ENCODE results near the gene GRAP2.
"Not testable (repeated sequence)": the region's sequence is repeated elsewhere in the genome, so short reads cannot be mapped to it uniquely, and the experiment has no call there.

Gene GRAP2

DNA sequence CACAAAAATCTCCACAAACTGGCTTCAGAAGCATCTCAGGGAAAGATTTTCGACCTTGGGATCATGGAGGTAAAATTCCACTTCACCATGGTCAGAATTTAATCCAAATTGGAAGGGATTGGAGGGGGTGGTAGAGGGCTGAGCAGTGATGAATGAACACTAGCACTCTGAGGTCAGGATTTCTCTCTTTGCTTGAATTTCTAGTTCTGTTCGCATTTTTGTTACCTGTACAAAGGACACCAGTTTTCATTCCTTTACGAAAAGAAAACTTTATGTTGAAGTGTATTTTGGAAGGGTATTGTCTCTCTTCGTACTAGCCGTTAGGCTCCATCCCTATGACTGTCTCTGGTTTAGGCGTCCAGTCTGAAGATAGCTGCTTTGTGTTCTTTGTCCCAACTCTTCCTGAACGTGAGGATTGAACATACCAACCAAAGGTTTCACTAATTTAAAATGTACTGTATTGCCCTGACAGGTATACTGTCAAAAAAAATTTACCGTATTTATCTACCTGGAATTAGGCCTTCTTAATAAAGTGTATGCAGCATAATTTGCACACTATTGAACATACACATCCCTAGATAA lies 772 bp downstream of the GRAP2 start:
- no peak overlapping the region for H3K27ac ChIP-seq (ENCODE audit: low read depth, low read length)
- no peaks in the 10 kb centered on the region for H3K27me3 ChIP-seq (ENCODE audit: control insufficient read depth in 1 of 2, insufficient read depth in 2 of 2, low read length in 2 of 2)
- no peaks in the 10 kb centered on the region for H3K9me3 ChIP-seq (ENCODE audit: low read length)
- H3K36me3 ChIP-seq (ENCODE audit: insufficient read depth, low read length), result no peaks in the 10 kb centered on the region
- H3K9ac ChIP-seq (ENCODE audit: low read length), result no peak overlapping the region
- no peak overlapping the region for H3K4me3 ChIP-seq (ENCODE audit: low read depth in 1 of 2, low read length in 2 of 2)
- no peaks in the 10 kb centered on the region for H3K4me1 ChIP-seq (ENCODE audit: insufficient read depth, low read length)

DNA sequence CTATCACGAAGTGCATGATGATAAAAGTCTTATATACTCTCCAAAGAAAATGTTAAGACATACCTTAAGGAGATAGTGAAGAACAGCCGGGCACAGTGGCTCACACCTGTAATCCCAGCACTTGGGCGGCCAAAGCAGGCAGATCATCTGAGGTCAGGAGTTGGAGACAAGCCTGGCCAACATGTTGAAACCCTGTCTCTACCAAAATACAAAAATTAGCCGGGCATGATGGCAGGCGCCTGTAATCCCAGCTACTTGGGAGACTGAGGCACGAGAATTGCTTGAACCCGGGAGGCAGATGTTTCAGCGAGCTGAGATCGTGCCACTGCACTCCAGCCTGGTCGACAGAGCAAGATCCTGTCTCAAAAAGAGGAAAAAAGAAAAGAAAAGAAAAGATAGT lies 3.1 kb downstream of the GRAP2 start:
- not testable (repeated sequence) for H3K4me3 ChIP-seq (ENCODE audit: low read depth in 1 of 2, low read length in 2 of 2); H3K9ac ChIP-seq (ENCODE audit: low read length); H3K9me3 ChIP-seq (ENCODE audit: low read length); H3K36me3 ChIP-seq (ENCODE audit: insufficient read depth, low read length); H3K4me1 ChIP-seq (ENCODE audit: insufficient read depth, low read length); H3K27me3 ChIP-seq (ENCODE audit: control insufficient read depth in 1 of 2, insufficient read depth in 2 of 2, low read length in 2 of 2); H3K27ac ChIP-seq (ENCODE audit: low read depth, low read length)

DNA sequence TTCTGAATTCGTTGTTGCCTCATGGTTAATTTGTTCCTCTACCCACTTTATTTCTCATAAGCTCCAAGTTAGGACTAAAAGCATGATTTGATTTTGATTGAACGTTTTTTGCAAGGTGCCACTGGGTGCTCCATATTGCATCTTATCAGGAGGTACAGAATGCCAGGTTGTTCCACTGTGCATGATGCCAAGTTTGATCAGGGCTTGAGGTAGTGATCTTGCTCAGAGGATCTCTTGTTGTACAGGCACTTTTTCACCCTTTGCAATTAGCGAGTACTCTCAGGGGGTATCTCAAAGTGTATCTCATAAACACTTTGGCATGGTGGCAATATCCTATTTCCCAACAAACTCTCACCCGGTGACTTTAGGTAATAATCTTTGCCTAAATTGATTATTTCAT lies 4.0 kb downstream of the GRAP2 start:
- Histone ChIP-seq H3K36me3 (ENCODE audit: insufficient read depth, low read length) (no peaks in the 10 kb centered on the region), H3K4me1 (ENCODE audit: insufficient read depth, low read length) (no peaks in the 10 kb centered on the region), H3K9ac (ENCODE audit: low read length) (no peak overlapping the region), H3K9me3 (ENCODE audit: low read length) (no peaks in the 10 kb centered on the region), H3K27ac (ENCODE audit: low read depth, low read length) (no peak overlapping the region), H3K27me3 (ENCODE audit: control insufficient read depth in 1 of 2, insufficient read depth in 2 of 2, low read length in 2 of 2) (no peaks in the 10 kb centered on the region), H3K4me3 (ENCODE audit: low read depth in 1 of 2, low read length in 2 of 2) (no peak overlapping the region)

DNA sequence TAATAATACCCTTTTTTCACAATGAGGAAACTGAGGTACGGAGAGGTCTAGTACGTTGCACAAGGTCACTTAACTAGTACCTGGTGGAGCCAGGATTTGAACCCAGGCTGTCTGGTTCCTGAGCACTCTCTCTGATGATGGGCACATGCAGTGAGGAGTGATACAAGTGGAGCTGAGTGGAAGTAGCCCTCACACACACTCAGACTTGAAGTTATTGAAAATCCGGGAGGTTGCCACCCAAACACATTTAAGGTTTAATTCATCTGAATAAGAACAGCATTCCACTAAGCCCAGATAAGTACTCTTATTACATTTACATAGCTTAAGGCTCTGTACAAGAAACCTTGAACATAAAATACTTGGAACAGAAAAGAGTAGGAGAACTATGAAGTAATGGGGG lies 4.8 kb downstream of the GRAP2 start:
- Histone ChIP-seq H3K27me3 (ENCODE audit: control insufficient read depth in 1 of 2, insufficient read depth in 2 of 2, low read length in 2 of 2) (no peaks in the 10 kb centered on the region), H3K36me3 (ENCODE audit: insufficient read depth, low read length) (no peaks in the 10 kb centered on the region), H3K9me3 (ENCODE audit: low read length) (no peaks in the 10 kb centered on the region), H3K9ac (ENCODE audit: low read length) (no peak overlapping the region), H3K27ac (ENCODE audit: low read depth, low read length) (no peak overlapping the region), H3K4me3 (ENCODE audit: low read depth in 1 of 2, low read length in 2 of 2) (no peak overlapping the region), H3K4me1 (ENCODE audit: insufficient read depth, low read length) (no peaks in the 10 kb centered on the region)

DNA sequence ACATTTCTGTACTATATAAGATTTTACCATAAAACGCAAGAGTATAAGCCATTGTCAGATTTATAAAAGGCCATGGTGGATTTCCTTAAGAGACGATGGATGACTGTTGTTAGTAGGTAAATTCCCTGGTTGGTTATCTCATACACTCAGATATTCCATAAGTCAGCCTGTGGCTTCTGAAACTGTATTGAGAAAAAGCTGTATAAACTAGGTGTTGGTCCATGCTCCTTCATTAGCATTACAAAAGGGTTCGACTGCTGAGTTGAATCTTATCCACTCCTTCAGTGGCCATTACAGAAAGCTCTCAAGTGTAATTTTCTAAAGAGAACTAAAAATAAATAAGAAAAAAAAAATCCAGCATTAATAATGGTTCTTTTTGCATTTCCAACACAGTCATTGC lies 5.3 kb downstream of the GRAP2 start:
- H3K4me3 ChIP-seq (ENCODE audit: low read depth in 1 of 2, low read length in 2 of 2), result no peak overlapping the region
- no peaks in the 10 kb centered on the region for H3K36me3 ChIP-seq (ENCODE audit: insufficient read depth, low read length)
- no peak overlapping the region for H3K27ac ChIP-seq (ENCODE audit: low read depth, low read length)
- no peak overlapping the region for H3K9ac ChIP-seq (ENCODE audit: low read length)
- no peaks in the 10 kb centered on the region for H3K27me3 ChIP-seq (ENCODE audit: control insufficient read depth in 1 of 2, insufficient read depth in 2 of 2, low read length in 2 of 2)
- H3K9me3 ChIP-seq (ENCODE audit: low read length), result no peaks in the 10 kb centered on the region
- no peaks in the 10 kb centered on the region for H3K4me1 ChIP-seq (ENCODE audit: insufficient read depth, low read length)

DNA sequence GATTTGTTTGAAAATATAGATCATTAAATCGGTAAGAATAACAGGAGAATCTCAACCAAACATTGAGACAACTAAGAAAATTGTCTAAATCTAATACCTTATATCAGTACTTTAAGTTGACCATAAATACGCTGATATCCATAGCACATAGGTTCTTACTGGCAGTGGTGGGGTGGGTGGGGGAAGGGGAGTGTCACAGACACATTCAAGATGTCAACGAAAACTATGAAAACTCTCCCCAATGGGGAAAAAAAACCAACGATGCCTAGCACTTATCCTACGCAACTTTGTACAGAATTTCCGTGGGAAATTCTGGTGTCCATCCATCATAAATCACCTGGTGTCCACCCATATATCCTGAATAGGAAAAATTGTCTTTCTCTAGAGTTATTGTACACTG lies 6.2 kb downstream of the GRAP2 start:
- H3K9me3 ChIP-seq (ENCODE audit: low read length), result no peaks in the 10 kb centered on the region
- H3K27ac ChIP-seq (ENCODE audit: low read depth, low read length), result no peak overlapping the region
- no peak overlapping the region for H3K9ac ChIP-seq (ENCODE audit: low read length)
- H3K4me1 ChIP-seq (ENCODE audit: insufficient read depth, low read length), result no peaks in the 10 kb centered on the region
- no peak overlapping the region for H3K4me3 ChIP-seq (ENCODE audit: low read depth in 1 of 2, low read length in 2 of 2)
- H3K36me3 ChIP-seq (ENCODE audit: insufficient read depth, low read length), result no peaks in the 10 kb centered on the region
- peaks cover 0 to 6% of the 10 kb centered on the region in 2 donors for H3K27me3 ChIP-seq (ENCODE audit: control insufficient read depth in 1 of 2, insufficient read depth in 2 of 2, low read length in 2 of 2)

DNA sequence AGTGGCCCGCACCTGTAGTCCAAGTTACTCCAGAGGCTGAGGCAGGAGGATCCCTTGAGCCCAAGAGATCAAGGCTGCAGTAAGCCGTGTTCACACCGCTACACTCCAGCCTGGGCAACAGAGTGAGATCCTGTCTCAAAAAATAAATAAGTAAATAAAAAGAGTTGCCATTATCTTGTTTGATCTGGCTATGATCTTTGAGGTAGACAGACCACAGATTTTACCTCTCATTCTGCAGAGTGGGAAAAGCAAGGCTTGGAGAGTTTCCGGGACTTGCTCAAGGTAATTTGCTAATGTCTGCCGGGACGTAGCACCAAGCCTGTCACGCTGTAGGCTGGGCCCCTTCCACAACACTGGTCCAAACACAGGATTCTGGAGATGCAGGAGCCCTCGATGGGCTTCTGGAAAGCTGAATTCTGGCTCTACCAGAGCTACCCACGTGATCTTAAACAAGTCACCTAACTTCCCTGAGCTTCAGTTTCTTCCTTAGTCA lies 6.8 kb downstream of the GRAP2 start:
- H3K36me3 ChIP-seq (ENCODE audit: insufficient read depth, low read length), result no peaks in the 10 kb centered on the region
- H3K4me3 ChIP-seq (ENCODE audit: low read depth in 1 of 2, low read length in 2 of 2), result no peak overlapping the region
- H3K27me3 ChIP-seq (ENCODE audit: control insufficient read depth in 1 of 2, insufficient read depth in 2 of 2, low read length in 2 of 2), result peaks cover 0 to 7% of the 10 kb centered on the region in 2 donors
- no peaks in the 10 kb centered on the region for H3K9me3 ChIP-seq (ENCODE audit: low read length)
- no peak overlapping the region for H3K9ac ChIP-seq (ENCODE audit: low read length)
- no peak overlapping the region for H3K27ac ChIP-seq (ENCODE audit: low read depth, low read length)
- H3K4me1 ChIP-seq (ENCODE audit: insufficient read depth, low read length), result no peaks in the 10 kb centered on the region

DNA sequence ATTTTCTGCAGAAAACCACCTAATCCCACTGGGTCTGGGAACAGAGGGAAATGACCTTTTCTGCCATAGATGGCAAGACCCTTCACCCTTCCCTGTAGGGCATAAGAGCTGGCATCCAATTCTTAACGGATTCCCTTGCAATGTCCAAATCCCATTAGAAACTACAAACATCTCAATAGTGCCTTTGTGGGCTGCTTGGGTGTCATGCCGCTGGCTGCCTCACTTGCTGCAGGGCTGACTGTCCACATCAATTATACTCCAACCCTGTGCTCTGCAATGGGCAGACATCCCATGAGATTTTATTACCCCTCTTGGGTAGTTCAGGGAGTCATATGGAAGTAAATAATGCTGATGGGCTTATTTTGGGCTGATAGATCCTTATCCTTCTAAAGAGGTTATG lies 7.3 kb downstream of the GRAP2 start:
- Histone ChIP-seq H3K4me1 (ENCODE audit: insufficient read depth, low read length) (no peaks in the 10 kb centered on the region), H3K9me3 (ENCODE audit: low read length) (no peaks in the 10 kb centered on the region), H3K36me3 (ENCODE audit: insufficient read depth, low read length) (no peaks in the 10 kb centered on the region), H3K27ac (ENCODE audit: low read depth, low read length) (no peak overlapping the region), H3K27me3 (ENCODE audit: control insufficient read depth in 1 of 2, insufficient read depth in 2 of 2, low read length in 2 of 2) (peaks cover 0 to 7% of the 10 kb centered on the region in 2 donors), H3K9ac (ENCODE audit: low read length) (no peak overlapping the region), H3K4me3 (ENCODE audit: low read depth in 1 of 2, low read length in 2 of 2) (no peak overlapping the region)

DNA sequence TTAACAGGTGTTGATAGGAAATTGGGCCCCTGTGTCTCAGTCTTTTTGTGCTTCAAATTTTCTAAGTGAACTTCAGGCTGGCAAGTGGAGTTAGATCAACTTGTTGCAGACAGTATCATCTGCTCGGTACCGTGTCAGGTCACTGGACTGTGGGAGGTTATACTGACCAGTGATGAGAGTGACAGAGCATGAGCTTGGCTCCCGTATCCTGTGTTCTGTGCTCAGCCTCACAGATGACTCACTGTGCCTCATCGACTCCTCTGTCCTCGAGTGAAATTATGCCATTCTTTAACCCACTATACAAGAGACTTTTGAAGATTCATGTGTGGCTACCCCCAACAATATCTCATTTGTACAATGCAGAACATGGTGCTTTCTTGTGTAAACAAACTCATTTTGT lies 7.9 kb downstream of the GRAP2 start:
- H3K27ac ChIP-seq (ENCODE audit: low read depth, low read length), result no peak overlapping the region
- H3K36me3 ChIP-seq (ENCODE audit: insufficient read depth, low read length), result no peaks in the 10 kb centered on the region
- H3K9ac ChIP-seq (ENCODE audit: low read length), result no peak overlapping the region
- no peaks in the 10 kb centered on the region for H3K9me3 ChIP-seq (ENCODE audit: low read length)
- no peak overlapping the region for H3K4me3 ChIP-seq (ENCODE audit: low read depth in 1 of 2, low read length in 2 of 2)
- no peaks in the 10 kb centered on the region for H3K4me1 ChIP-seq (ENCODE audit: insufficient read depth, low read length)
- peaks cover 0 to 7% of the 10 kb centered on the region in 2 donors for H3K27me3 ChIP-seq (ENCODE audit: control insufficient read depth in 1 of 2, insufficient read depth in 2 of 2, low read length in 2 of 2)

DNA sequence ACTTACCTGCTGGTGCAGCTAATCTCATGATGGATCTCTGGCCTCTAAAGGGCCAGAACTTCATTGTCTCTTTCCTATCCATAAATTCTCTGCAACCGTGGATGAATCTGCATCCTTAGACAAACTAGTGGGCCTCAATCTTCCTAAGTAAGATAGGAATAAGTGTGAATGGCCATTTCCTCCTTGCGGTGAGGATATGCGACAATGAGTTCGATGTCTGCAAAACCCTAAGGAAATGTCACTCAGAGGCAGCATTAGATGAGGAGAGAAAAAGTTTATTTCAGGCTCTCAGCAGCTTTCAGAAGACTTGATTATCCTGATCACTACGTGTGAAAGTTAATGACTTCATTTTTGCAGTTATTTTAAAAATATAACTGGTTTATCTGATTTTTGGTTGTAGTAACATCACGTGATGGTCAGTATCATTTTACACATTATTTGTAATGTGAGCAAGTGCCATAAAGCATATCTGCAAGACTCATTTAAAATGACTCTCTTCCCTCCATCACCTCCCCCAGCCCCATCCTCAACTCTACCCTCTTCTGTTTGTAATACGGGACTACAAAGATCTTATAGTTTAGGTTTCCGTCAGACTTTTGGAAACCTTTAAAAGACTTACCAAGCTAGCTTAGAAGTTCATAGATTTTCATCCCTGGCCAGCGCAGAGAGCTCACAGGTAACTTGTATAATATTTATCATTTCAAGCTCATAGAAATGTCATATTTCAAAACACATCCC lies 10.2 kb downstream of the GRAP2 start:
- H3K36me3 ChIP-seq (ENCODE audit: insufficient read depth, low read length), result no peaks in the 10 kb centered on the region
- H3K9me3 ChIP-seq (ENCODE audit: low read length), result no peaks in the 10 kb centered on the region
- H3K4me3 ChIP-seq (ENCODE audit: low read depth in 1 of 2, low read length in 2 of 2), result no peak overlapping the region
- peaks cover 0 to 7% of the 10 kb centered on the region in 2 donors for H3K27me3 ChIP-seq (ENCODE audit: control insufficient read depth in 1 of 2, insufficient read depth in 2 of 2, low read length in 2 of 2)
- no peaks in the 10 kb centered on the region for H3K4me1 ChIP-seq (ENCODE audit: insufficient read depth, low read length)
- no peak overlapping the region for H3K9ac ChIP-seq (ENCODE audit: low read length)
- H3K27ac ChIP-seq (ENCODE audit: low read depth, low read length), result no peak overlapping the region

DNA sequence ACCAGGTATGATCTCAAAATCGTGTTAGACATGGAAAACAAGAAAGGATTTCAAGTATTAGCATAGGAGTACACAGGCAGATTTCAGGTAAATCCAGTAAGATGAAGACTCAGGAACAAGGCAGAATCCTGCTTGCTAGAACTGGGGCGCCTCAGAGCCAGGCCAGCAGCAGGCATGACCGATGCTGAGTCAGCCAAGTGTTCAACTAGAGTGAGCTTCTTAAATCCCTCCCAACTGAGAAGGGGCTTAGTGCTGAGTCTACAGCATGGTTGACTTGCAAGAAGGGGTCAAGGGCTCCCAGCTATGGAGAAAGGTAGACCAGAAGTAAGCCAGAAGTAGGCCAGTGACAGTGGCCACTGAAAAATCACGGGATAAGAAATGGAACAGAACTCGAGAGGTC lies 12.4 kb downstream of the GRAP2 start:
- H3K36me3 ChIP-seq (ENCODE audit: insufficient read depth, low read length), result no peaks in the 10 kb centered on the region
- no peak overlapping the region for H3K4me3 ChIP-seq (ENCODE audit: low read depth in 1 of 2, low read length in 2 of 2)
- H3K9ac ChIP-seq (ENCODE audit: low read length), result no peak overlapping the region
- H3K27me3 ChIP-seq (ENCODE audit: control insufficient read depth in 1 of 2, insufficient read depth in 2 of 2, low read length in 2 of 2), result peaks cover 0 to 7% of the 10 kb centered on the region in 2 donors
- H3K27ac ChIP-seq (ENCODE audit: low read depth, low read length), result no peak overlapping the region
- H3K9me3 ChIP-seq (ENCODE audit: low read length), result no peaks in the 10 kb centered on the region
- H3K4me1 ChIP-seq (ENCODE audit: insufficient read depth, low read length), result no peaks in the 10 kb centered on the region

DNA sequence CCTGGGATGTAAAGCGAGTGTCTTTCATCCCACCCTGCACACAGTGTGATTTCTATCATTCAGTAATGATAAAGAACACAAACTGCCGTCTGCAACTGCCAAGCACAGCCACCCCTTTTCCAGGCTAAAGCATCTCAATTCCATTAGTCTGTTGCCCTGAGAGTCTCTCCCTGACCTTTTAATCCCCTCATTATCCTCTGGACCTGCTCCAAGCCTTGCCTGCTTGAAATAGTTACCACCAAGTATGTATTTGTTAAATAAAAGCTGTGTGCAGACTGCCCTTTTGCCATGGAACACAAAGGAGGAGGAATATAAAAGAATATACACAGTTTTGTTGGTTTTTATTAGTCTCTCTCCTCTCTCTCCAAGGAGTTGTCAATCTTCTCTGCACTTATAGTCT lies 13.0 kb downstream of the GRAP2 start:
- Histone ChIP-seq H3K27ac (ENCODE audit: low read depth, low read length) (no peak overlapping the region), H3K4me3 (ENCODE audit: low read depth in 1 of 2, low read length in 2 of 2) (no peak overlapping the region), H3K4me1 (ENCODE audit: insufficient read depth, low read length) (no peaks in the 10 kb centered on the region), H3K9ac (ENCODE audit: low read length) (no peak overlapping the region), H3K27me3 (ENCODE audit: control insufficient read depth in 1 of 2, insufficient read depth in 2 of 2, low read length in 2 of 2) (peaks cover 0 to 7% of the 10 kb centered on the region in 2 donors), H3K36me3 (ENCODE audit: insufficient read depth, low read length) (no peaks in the 10 kb centered on the region), H3K9me3 (ENCODE audit: low read length) (no peaks in the 10 kb centered on the region)

Measured in muscle layer of colon (tissue), 2 donors.